NCI-H2196 treated with DMSO at 0.1 percent for 48 hours (cell line): ENCODE results near the gene ATF6B.

Experiments used
- DNase-seq: peaks from one replicate; lab custom pipeline; 2025; ENCODE audit not compliant: unreplicated experiment; lab: John Stamatoyannopoulos, UW

Gene ATF6B

GRCh38 chr6:32127717-32128592, at the start of gene ATF6B:
ATF6B (minus strand) TSS chr6:32128246; CDS start chr6:32128207, 39 bp downstream.
- peak; percentile 99 for DNase-seq

- DNase-seq = peak; percentile 74
Measured at GRCh38 chr6:32177183-32177787, 49.2 kb upstream of the ATF6B start.

DNA sequence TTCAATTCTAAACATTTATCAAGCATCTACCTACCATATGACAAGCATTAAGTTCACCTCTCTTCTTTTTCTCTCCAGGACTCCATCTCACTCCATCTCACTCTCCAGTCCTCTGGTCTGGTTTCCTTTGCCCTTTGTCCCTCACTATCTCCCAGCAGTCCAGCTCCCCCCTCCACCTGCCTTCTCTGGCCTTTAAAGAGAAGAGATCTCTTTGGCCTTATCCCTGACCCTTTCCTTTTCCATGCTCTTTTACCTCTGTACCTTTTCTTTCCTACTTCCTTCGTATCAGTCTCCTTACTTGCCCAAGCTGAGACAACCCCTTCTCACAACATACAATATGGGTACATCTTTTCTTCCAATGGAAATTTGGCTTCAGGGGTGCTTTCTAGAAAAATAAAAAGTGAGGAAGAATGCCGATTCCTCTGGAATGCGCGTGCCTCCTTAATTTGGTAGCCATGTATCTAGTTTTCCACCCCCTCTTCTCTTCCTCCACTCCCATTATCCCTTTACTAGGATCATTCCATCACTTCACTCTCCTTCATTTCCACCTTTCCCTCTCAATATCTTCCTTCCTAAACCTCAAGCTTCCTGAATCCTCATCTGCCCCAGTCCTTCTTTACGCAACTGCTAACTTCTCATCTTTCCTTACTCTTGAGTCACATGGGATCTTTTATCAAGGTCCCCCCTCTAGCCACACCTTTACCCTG, 48.6 kb upstream of the ATF6B start:
- peak; percentile 63 for DNase-seq

DNA sequence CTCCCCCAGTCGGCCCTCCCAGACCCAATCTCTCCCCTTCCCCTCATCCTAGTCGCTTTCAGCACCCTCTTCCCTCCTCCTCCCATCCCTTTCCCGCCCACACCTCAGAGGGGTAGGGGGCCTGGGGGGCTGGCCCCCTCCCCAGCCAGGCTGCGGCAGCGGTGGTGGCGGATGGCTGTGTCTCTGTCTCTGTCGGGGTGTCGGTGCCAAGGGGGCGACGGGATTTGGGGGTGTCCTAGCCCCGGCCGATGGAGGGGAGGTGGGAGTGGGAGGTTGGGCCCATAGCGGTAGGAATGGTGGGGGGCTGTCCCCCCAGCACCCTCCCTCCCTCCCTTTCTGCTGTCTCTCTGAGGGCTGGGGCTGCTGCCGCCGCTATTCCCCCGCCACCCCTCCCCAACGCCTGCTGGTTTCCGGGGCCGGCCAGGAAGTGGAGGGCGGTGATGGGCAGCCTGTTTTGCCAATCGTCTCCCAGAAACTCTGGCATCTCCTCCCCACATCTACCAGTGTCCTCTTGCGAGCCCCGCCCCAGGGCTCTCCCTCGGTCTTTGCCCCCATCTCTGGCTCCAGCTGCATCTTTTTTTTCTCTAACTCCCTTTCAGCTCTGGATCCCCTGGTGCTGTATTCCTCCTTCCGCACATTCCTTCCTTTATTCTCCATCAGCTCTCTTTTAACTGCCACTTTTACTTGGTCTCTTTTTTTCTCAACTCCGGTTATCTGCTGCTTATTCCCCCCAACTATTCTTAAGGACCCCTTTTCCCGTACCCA, 47.8 kb upstream of the ATF6B start, which contains the start of gene AGPAT1:
Gene AGPAT1, minus strand, starts transcription at position 374 of the 765 bp plus-strand sequence. CDS start 4,588 bp downstream, outside the sequence.
- peak; percentile 86 for DNase-seq

DNA sequence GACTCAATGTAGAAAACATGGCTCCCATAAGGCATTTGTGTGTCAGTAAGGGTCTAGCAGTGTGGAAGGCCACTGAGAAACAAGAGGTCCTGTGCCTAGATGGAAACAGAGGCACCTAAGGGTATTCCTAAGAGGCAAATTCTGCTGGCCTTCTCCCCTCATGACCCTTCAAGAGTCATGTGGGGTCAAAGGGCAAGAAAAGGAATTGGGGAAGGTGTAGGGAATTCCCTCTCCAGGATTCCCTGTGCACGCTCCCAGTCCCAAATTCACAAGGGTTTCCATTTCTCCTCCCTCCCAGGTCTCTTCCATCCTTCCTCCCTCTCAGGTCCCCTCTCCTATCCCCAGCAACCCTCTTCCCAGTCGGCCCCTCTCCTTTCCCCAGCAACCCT, 47.3 kb upstream of the ATF6B start:
- no peak for DNase-seq

DNA sequence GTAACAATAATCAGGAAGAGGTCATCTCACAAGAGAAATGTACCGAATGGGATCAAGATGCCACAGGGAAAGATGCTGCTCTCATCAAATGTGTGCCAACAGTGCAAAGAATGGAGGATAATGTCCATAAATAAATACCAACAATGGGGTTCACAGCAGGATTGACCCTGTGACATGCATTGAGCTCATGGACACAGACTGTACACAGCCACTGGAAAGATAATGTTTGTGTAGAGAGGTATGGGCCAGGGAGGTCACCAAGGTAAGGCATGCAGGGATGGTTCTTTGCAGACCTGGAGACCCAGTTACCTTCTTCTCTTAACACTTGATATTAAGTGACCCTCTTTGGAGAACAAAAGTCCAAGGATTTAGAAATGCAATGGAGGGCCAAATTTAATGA, 46.4 kb upstream of the ATF6B start:
- DNase-seq = no peak

- no peak for DNase-seq
Measured at GRCh38 chr6:32173051-32173727, 45.1 kb upstream of the ATF6B start.

DNA sequence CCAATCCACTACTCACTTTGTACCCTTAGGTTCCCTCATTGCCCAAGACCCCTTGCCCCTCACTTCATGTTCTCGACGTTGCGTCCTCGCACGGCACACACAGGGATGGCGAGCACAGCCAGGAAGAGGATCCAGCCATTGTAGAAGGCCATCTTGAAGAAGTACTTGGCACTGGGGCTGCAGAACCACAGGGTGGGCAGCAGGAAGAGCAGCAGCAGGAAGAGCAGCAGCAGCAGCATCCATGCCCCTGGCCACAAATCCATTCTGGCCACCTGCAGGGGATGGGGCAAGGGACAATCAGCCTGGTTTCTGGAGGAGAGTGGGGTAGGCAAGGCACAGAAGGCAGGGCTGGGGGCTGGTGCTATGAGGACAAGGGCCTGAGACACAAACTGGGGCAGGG, 43.2 kb upstream of the ATF6B start:
- DNase-seq = no peak

- DNase-seq = no peak
Measured at GRCh38 chr6:32170294-32170693, 42.2 kb upstream of the ATF6B start.

DNA sequence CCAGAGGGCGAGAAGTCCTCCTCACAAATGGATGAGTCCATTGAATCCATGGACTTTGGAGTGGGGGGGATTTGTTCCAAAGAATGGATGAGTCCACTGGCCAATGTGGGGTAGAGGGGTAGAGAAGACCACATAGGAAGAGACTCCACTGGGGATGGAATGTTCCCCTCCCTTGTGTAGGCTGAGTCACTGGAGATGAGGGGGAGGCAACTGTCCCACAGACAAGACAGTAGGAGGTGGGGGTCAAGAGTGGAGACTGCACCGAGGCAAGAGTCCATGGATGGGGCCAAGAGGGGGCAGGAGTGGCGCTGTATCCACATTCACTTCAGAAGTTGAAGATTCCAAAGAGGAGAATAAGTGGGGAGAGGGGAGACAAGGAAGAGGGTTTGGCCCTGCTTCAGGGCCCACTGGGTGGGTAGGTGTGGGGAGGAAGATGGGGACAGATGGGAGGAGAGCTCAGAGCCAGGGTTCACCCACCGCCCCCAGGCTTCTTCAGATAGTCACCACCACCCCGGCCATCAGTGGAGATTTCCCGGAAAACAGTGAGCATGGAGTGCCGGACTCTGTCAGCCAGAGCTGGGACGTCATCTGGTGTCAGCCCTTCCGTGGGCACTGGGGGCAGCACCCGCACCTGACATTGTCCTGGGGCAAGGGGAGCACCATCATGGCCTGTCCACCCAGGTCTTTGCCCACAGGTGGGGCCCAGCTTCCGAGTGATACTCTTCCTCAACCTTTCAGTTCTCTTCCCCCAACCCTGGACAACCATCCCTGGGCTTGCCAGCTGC, 41.0 kb upstream of the ATF6B start:
- DNase-seq = no peak

- no peak for DNase-seq
Measured at GRCh38 chr6:32168350-32168749, 40.3 kb upstream of the ATF6B start.

GRCh38 chr6:32167761-32168262, 39.8 kb upstream of the ATF6B start:
- DNase-seq = no peak

DNA sequence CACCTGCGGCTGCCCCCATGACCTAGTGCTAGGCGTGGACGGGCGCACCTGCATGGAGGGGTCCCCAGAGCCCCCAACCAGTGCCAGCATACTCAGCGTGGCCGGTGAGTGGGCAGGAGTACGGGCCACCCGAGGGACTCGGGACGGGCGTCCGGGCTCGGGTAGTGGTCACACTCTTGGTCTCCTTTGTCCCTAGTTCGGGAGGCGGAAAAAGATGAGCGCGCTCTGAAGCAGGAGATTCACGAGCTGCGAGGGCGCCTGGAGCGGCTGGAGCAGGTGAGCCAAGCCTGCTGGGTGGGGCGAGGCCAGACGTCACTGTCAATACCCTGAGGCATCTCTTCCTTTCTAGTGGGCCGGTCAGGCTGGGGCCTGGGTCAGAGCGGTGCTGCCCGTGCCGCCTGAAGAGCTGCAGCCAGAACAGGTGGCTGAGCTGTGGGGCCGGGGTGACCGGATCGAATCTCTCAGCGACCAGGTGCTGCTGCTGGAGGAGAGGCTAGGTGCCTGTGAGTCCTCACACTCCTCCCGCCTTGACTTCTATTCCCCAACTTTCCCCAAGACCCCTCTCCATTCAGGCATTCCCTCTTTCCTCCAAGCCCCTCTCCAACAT, 39.2 kb upstream of the ATF6B start:
- no peak for DNase-seq

GRCh38 chr6:32166411-32167061, 38.5 kb upstream of the ATF6B start:
- no peak for DNase-seq

DNA sequence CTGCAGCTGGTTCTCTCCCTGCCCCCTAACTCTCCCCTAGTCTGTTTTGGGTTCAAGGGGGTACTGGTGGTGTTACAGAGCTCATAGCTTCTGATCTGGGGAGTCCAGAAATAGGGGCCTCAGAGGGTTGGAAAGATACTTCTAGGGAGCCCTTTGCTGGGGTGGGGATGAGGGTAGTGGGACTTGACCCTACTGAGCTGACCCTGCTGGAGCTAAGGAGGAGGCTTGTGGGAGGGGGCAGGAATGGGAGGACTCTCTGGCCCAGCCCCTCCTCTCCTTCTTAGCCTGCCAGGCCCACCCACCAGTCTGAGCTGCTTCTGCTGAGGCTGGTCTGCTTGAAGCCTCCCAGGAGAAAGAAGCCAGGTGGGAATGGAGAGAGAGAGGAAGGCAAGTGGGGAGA, 36.2 kb upstream of the ATF6B start, which contains the start of gene EGFL8:
Gene EGFL8, plus strand, starts transcription at position 301 of the 400 bp plus-strand sequence. CDS start 1,571 bp downstream, outside the sequence.
- DNase-seq = no peak

DNA sequence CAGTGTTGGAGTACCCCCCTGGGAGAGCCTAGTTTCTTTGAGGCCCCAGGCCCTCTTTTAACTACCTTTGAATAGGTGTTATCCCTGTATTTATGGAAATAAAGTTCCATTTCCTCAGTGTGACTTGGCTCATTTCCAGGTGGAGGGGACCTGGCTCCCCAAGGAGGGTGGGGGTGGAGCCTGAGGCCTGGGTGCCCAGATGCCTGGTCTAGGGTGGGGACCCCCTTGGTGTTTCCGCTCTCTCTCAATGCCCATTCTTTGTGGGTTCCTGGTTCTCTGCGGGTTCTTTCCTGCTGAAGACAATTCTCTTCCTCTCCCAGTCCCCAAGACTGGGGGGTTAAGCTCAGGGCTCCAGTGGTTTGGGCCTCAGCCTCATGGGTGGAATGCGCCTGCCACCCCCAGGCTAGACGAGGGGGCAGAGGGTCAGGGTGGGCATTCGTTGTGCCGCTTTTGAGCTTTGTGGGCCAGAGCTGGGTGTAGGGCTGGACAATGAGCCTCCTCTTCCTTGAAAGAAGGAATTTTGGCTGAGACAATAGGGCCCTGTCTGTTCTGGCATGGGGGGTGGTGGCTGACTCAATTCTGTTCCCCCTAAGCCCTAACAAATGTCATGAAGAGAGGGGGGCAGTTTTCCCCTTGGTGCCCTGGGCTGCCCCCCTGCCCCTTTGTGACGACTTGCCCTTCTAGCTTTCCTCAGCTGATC, 35.7 kb upstream of the ATF6B start:
- no peak for DNase-seq

- DNase-seq = no peak
Measured at GRCh38 chr6:32158052-32158451, 30.0 kb upstream of the ATF6B start.

DNA sequence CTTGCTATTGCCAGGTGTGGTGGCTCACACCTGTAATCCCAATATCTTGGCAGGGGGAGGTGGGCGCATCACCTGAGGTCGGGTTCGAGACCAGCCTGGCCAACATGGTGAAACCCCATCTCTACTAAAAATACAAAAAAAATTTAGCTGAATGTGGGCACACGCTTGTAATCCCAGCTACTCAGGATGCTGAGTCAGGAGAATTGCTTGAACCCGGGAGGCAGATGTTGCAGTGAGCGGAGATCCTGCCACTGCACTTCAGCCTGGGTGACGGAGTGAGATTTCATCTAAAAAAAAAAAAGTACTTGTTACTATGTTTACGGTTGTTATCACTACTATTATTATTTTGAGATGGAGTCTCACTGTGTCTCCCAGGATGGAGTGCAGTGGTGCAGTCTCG, 28.8 kb upstream of the ATF6B start:
- DNase-seq = no peak
